Measurements from ENCODE around the gene MIA2. TPM values are rescaled to one million over a fixed set of nuclear protein-coding genes. Genes with fewer than 3 reads are reported as not detected.
"Not testable (repeated sequence)": the region's sequence is repeated elsewhere in the genome, so short reads cannot be mapped to it uniquely, and the experiment has no call there.

The MIA2 gene
- total and polyA plus RNA-seq, 4 donors, result 24.9 to 32.2 (median 28.3) TPM

DNA sequence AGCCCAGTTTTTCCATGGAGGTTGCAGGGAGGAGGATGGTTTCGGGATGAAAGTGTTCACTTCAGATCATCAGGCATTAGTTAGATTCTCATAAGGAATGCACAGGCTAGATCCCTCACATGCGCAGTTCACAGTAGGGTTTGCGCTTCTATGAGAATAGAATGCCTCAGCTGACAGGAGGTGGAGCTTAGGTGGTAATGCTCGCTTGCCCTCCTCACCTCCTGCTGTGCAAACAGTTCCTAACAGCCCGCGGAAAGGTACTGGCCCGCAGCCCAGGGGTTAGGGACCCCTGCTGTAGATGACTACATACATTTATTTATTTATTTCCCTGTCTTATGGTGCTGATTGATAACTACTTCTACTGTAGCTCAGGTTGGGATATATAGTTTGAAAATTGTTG lies 105.3 kb downstream of the MIA2 start:
- ATAC-seq (ENCODE audit: insufficient read depth, low FRiP score) (no peak), DNase-seq (peak; percentile 3 to 19 (median 15))
- TF ChIP-seq, protein P1, sequence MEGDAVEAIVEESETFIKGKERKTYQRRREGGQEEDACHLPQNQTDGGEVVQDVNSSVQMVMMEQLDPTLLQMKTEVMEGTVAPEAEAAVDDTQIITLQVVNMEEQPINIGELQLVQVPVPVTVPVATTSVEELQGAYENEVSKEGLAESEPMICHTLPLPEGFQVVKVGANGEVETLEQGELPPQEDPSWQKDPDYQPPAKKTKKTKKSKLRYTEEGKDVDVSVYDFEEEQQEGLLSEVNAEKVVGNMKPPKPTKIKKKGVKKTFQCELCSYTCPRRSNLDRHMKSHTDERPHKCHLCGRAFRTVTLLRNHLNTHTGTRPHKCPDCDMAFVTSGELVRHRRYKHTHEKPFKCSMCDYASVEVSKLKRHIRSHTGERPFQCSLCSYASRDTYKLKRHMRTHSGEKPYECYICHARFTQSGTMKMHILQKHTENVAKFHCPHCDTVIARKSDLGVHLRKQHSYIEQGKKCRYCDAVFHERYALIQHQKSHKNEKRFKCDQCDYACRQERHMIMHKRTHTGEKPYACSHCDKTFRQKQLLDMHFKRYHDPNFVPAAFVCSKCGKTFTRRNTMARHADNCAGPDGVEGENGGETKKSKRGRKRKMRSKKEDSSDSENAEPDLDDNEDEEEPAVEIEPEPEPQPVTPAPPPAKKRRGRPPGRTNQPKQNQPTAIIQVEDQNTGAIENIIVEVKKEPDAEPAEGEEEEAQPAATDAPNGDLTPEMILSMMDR (IDR thresholded peaks at IDR 0.05; ENCODE audit: control extremely low read depth, extremely low read depth), result no peak
- H3K4me1 ChIP-seq (ENCODE audit: control insufficient read depth in 5 of 5, insufficient read depth in 5 of 5, low read length in 5 of 5), result no peaks in the 10 kb centered on the region
- no peaks in the 10 kb centered on the region for H3K9me3 ChIP-seq (ENCODE audit: control insufficient read depth in 4 of 4, insufficient read depth in 3 of 4, low read length in 3 of 4)
- no peak overlapping the region for H3K9ac ChIP-seq (ENCODE audit: insufficient read depth in 1 of 2, low read length in 2 of 2)
- H3K27ac ChIP-seq (ENCODE audit: low read depth in 1 of 2, low read length in 1 of 2), result no peak overlapping the region
- no peaks in the 10 kb centered on the region for H3K27me3 ChIP-seq (ENCODE audit: control insufficient read depth in 3 of 3, insufficient read depth in 3 of 3, low read length in 2 of 3)
- peaks cover 0 to 5% (median 4%) of the 10 kb centered on the region in 4 donors for H3K36me3 ChIP-seq (ENCODE audit: control insufficient read depth in 4 of 4, insufficient read depth in 4 of 4, low read length in 4 of 4)
- WGBS, 2 donors, result 74 to 82% methylated on average over 7 of the region's 7 CpGs
- H3K4me3 ChIP-seq, result no peak overlapping the region

DNA sequence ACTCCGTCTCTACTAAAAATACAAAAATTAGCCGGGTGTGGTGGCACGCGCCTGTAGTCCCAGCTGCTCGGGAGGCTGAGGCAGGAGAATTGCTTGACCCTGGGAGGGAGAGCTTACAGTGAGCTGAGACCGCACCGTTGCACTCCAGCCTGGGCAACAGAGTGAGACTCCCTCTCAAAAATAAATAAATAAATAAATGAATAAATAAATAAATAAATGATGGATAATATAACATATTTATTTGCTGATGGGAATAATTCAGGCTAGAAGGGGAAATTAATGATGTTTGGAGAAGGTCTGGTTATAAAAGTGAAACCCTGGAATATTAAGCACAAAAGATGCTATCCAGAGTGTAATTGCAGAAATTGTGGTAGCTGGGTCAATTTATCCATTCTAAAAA lies 107.4 kb downstream of the MIA2 start:
- H3K27ac ChIP-seq (ENCODE audit: low read depth in 1 of 2, low read length in 1 of 2); H3K4me3 ChIP-seq; H3K27me3 ChIP-seq (ENCODE audit: control insufficient read depth in 3 of 3, insufficient read depth in 3 of 3, low read length in 2 of 3); DNase-seq; H3K9ac ChIP-seq (ENCODE audit: insufficient read depth in 1 of 2, low read length in 2 of 2); H3K36me3 ChIP-seq (ENCODE audit: control insufficient read depth in 4 of 4, insufficient read depth in 4 of 4, low read length in 4 of 4); H3K4me1 ChIP-seq (ENCODE audit: control insufficient read depth in 5 of 5, insufficient read depth in 5 of 5, low read length in 5 of 5); H3K9me3 ChIP-seq (ENCODE audit: control insufficient read depth in 4 of 4, insufficient read depth in 3 of 4, low read length in 3 of 4); ATAC-seq (ENCODE audit: insufficient read depth, low FRiP score): not testable (repeated sequence)
- 95 to 98% methylated on average over 6 to 7 of the region's 7 CpGs for WGBS, 2 donors

DNA sequence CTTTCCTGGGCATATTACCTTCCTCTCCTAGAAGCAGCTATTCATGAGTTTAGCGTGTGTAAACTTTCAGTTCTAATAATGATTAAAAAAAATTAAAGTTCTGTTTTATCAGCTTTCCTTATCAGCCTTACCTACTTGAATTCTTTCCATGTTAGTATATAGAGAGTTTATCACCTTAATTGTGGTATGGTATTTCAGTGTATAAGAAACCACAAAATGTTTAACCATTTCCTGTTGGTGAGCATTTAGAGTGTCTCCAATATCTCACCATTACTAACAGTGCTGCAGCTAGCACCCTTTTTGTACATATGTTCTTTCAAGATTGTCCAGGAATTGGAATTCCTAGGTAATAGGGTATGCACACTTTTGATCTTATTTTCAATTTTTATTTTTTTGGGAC lies 109.1 kb downstream of the MIA2 start:
- Histone ChIP-seq H3K27me3 (ENCODE audit: control insufficient read depth in 3 of 3, insufficient read depth in 3 of 3, low read length in 2 of 3) (no peaks in the 10 kb centered on the region), H3K9me3 (ENCODE audit: control insufficient read depth in 4 of 4, insufficient read depth in 3 of 4, low read length in 3 of 4) (no peaks in the 10 kb centered on the region), H3K4me1 (ENCODE audit: control insufficient read depth in 5 of 5, insufficient read depth in 5 of 5, low read length in 5 of 5) (no peaks in the 10 kb centered on the region), H3K27ac (ENCODE audit: low read depth in 1 of 2, low read length in 1 of 2) (no peak overlapping the region), H3K9ac (ENCODE audit: insufficient read depth in 1 of 2, low read length in 2 of 2) (no peak overlapping the region), H3K4me3 (no peak overlapping the region), H3K36me3 (ENCODE audit: control insufficient read depth in 4 of 4, insufficient read depth in 4 of 4, low read length in 4 of 4) (peaks cover 0 to 9% (median 3%) of the 10 kb centered on the region in 4 donors)
- 42 to 49% methylated on average over 1 of the region's 1 CpG for WGBS, 2 donors
- ATAC-seq (ENCODE audit: insufficient read depth, low FRiP score), result no peak
- no peak for DNase-seq
- TF ChIP-seq, protein P1 (IDR thresholded peaks at IDR 0.05; ENCODE audit: control extremely low read depth, extremely low read depth), result no peak

DNA sequence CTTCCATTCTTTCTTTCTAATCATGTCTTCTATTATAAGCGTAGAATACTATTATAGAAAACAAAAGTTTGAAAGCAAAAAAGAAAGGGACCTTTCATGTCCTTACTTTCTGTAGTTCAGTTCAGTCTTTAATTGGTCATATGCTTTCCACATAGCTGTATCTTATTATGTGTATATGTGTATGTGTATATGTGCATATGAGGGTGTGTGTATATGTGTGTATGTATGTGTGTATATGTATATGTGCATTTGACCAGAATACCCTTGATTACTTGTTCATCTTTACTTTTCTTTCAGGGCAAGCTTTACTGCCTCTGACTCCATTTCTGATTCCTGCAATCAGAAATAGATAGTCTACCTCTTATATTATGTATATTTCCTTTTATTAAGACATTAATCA lies 109.9 kb downstream of the MIA2 start:
- DNase-seq (no peak), ATAC-seq (ENCODE audit: insufficient read depth, low FRiP score) (no peak)
- Histone ChIP-seq H3K4me1 (ENCODE audit: control insufficient read depth in 5 of 5, insufficient read depth in 5 of 5, low read length in 5 of 5) (no peaks in the 10 kb centered on the region), H3K27ac (ENCODE audit: low read depth in 1 of 2, low read length in 1 of 2) (no peak overlapping the region), H3K27me3 (ENCODE audit: control insufficient read depth in 3 of 3, insufficient read depth in 3 of 3, low read length in 2 of 3) (no peaks in the 10 kb centered on the region), H3K9me3 (ENCODE audit: control insufficient read depth in 4 of 4, insufficient read depth in 3 of 4, low read length in 3 of 4) (no peaks in the 10 kb centered on the region), H3K4me3 (no peak overlapping the region), H3K9ac (ENCODE audit: insufficient read depth in 1 of 2, low read length in 2 of 2) (no peak overlapping the region), H3K36me3 (ENCODE audit: control insufficient read depth in 4 of 4, insufficient read depth in 4 of 4, low read length in 4 of 4) (peaks cover 0 to 9% (median 3%) of the 10 kb centered on the region in 4 donors)
- WGBS, 2 donors, result 97 to 100% methylated on average over 1 of the region's 1 CpG
- TF ChIP-seq, protein P1 (IDR thresholded peaks at IDR 0.05; ENCODE audit: control extremely low read depth, extremely low read depth), result no peak

All from lung (tissue), 12 donors.